ENCODE data around the gene FKBP8.

Gene FKBP8

DNA sequence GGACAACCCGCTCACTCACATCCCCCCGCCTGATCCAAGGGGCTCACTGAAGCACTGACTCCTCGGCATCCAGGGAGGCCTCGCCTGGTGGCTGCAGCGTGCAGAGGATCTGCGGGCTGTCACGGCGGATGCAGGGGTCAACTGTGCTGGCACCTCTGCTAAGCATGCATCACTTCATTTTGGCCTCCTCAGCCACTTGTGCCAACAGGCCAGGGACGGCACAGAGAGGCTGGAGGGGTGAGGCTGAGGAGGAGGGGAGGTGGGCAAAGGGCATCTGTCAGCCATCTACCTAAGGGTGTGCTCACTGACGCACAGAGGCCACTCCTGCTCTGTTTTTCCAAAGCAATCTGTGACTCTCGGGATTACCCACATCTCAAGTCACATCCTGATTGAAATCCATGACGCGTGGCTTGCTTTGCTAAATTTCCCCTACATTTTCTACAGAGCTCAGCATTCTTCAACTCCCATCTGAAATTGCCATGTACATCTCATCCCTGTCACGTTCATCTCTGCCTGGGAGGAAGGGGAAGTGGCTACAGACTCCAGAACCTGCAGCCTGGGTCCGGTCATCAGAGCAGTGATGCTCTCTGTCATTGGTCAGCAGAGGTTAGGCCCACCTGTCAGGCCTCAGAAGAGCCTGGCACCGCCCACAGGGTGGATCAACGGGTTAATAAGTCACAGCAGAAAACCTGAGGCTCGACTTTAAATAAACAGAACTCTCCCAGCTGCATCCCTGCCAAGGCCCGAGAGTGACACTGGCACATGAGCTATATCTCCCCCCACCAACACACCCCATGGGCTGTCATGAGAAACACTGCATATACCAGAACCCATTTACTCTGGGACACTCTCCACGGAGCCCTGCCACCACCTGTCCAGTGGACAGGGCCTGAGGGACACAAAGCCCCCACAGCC lies 39.1 kb downstream of the FKBP8 start:
- TF ChIP-seq, protein P1, sequence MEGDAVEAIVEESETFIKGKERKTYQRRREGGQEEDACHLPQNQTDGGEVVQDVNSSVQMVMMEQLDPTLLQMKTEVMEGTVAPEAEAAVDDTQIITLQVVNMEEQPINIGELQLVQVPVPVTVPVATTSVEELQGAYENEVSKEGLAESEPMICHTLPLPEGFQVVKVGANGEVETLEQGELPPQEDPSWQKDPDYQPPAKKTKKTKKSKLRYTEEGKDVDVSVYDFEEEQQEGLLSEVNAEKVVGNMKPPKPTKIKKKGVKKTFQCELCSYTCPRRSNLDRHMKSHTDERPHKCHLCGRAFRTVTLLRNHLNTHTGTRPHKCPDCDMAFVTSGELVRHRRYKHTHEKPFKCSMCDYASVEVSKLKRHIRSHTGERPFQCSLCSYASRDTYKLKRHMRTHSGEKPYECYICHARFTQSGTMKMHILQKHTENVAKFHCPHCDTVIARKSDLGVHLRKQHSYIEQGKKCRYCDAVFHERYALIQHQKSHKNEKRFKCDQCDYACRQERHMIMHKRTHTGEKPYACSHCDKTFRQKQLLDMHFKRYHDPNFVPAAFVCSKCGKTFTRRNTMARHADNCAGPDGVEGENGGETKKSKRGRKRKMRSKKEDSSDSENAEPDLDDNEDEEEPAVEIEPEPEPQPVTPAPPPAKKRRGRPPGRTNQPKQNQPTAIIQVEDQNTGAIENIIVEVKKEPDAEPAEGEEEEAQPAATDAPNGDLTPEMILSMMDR (conservative IDR thresholded peaks at IDR 0.05; ENCODE audit: low read depth, low read length): no peak
- no peak overlapping the region for H3K4me3 ChIP-seq (ENCODE audit: low read depth, low read length)
- DNase-seq (ENCODE audit: low read depth): no peak

DNA sequence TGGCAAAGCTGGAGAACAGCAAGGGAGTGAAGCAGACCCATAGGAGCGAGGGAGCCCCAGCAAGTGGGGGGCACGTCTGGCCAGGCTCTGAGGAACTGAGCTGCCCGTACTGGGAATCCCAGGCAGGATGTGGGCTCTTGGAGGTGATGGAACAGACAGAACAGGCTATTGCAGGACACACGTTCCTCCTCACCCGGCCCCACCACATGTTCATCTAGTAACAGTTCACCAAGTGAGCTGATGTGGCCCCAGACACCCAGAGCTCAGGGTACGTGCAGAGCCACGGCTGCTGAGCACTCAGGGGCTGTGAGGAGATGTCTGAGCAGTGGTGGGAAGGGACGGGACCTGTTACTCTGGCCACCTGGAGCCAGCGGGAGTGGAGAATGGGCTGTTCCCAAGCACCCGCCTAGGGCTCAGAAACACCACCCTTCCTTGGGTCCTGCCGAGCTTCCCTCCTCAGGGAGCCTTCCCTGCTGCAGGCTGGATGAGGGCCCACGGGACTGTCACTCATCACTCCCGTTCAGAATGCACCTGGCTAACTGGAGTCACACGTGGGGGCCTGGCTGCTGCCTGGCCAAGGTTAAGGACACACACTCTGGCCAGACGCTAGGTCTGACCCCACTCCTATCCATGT lies 39.9 kb downstream of the FKBP8 start:
- H3K4me3 ChIP-seq (ENCODE audit: low read depth, low read length): no peak overlapping the region
- TF ChIP-seq, protein P1 (conservative IDR thresholded peaks at IDR 0.05; ENCODE audit: low read depth, low read length): no peak
- DNase-seq (ENCODE audit: low read depth): no peak

DNA sequence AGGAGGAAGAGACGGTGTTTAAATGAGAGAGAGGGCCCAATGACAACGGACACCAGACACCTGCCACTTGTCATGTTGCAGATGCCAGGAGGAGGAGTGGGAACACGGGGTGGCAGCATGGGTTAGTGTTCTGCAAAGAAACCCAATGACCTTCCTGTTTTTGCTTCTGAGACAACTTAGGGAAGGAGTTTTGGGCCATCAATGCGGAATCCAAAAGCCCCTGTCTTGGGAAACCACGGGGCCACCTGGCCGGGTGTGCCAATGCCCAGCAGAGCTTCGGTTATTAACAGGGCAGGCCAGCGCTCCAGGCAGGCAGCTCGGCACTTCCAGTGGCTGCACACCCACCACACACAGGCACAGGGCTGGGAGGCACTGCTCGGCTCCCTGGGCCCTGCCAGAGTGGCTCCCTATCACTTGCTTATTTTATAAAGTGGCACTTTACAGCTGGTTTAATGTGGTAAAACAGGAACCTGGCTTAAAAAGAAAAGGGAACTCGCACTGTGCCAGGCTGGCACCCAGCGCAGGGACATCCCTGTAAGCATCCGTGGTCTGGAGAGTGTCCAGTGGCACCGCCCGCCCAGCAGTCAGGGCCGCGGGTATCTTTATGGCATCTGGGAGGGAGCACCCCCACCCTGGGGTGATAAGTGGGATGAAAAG lies 40.6 kb downstream of the FKBP8 start:
- no peak for DNase-seq (ENCODE audit: low read depth)
- TF ChIP-seq, protein P1 (conservative IDR thresholded peaks at IDR 0.05; ENCODE audit: low read depth, low read length): no peak

DNA sequence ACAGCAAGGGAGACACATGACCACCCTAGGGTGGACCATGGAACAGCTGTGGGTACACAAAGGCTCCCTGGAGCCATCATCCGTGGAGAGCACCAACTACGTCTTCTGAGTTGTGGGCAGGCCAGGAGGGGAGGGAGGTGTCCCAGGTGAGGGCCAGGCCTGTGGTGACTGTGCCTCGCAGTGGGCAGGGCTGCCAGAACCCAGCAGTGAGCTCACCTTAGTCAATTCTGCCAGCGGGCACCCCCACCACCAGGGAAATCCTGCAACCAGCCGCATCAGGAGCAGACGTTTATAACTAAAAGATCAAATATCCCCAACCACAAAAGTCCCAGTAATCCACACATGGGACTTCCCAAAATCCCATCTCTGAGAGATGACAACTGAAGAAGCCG lies 41.1 kb downstream of the FKBP8 start:
- no peak for DNase-seq (ENCODE audit: low read depth)
- no peak overlapping the region for H3K4me3 ChIP-seq (ENCODE audit: low read depth, low read length)
- TF ChIP-seq, protein P1 (conservative IDR thresholded peaks at IDR 0.05; ENCODE audit: low read depth, low read length): no peak

More for the DNA sequence above, 40.6 kb downstream of the FKBP8 start:
- H3K4me3 ChIP-seq (ENCODE audit: low read depth, low read length): no peak overlapping the region

DNA sequence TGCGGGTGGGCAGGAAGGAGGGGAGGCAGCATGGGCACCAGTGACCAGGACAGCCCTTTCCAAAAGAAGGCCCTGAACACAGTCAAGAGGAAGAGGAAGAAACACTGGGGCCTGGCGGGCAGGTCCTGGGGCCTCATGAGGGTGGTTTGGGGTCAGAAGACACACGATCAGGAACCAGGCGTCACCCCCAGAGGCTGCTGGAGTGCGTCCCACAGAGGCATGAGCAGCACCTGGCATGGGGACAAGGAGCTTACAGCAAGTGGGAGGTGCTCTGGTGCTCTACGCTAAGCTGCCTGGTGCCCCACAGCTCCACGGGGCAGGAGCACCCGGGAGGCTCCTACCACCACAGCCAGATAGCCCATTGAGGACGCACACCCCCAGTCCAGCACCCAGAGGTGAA lies 41.5 kb downstream of the FKBP8 start:
- DNase-seq (ENCODE audit: low read depth): no peak
- TF ChIP-seq, protein P1 (conservative IDR thresholded peaks at IDR 0.05; ENCODE audit: low read depth, low read length): no peak
- H3K4me3 ChIP-seq (ENCODE audit: low read depth, low read length): no peak overlapping the region

DNA sequence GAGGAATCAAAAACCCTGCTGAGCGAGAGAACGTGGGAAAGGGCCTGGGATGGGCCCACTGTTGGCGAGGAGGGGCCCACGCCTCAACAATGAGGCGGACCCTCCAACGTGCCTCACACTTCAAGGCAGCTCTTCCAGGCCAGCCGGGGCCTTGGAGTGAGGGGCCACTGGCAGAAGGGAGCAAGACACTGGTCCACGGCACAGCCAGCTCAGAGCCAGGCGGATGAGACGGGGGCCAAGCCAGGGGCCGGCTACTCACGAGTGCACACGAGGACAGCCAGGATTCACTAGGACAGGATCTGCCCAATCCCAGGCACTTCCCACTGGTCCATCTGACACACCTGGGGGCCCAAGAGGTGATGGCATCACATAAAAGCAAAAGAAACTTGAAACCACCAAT lies 42.0 kb downstream of the FKBP8 start:
- TF ChIP-seq, protein P1 (conservative IDR thresholded peaks at IDR 0.05; ENCODE audit: low read depth, low read length): no peak
- no peak for DNase-seq (ENCODE audit: low read depth)
- H3K4me3 ChIP-seq (ENCODE audit: low read depth, low read length): no peak overlapping the region

All from choroid plexus epithelial cell (primary cell).